Endothelial cell of umbilical vein (primary cell): Measurements from ENCODE around the gene CNTNAP2. TPM values are rescaled to one million over a fixed set of nuclear protein-coding genes. Genes with fewer than 3 reads are reported as not detected.

ENCODE experiments used
- BruUV-seq: library from RNA; stranded (reverse); fragments of 400-500 nt; replicated peaks from 2 replicates; lab custom pipeline; 2021; lab: Mats Ljungman, UMichigan
- CTCF ChIA-PET: fragments of 300-600, 350-600 bp; sonication (Branson Sonifier 250); formaldehyde crosslinking; loops from one replicate; lab custom pipeline; 2021; ENCODE audit warnings: antibody characterized with exemption, inconsistent platforms; lab: Charles Lee
- POLR2A ChIA-PET: fragments of 300-600, 350-600 bp; sonication (Branson Sonifier 250); formaldehyde crosslinking; loops from one replicate; lab custom pipeline; 2021; ENCODE audit warnings: antibody characterized with exemption, inconsistent platforms; lab: Charles Lee
- DNase-seq: peaks from one replicate; pipeline ENCODE4 v3.0.0-alpha.2; 2011; ENCODE audit warnings: low read depth, low spot score
- FAIRE-seq: peaks from 2 replicates; lab custom pipeline; 2011; peaks lifted over from hg19 to GRCh38; lab: Jason Lieb, UNC
- H2AFZ ChIP-seq: 2 replicates; pipeline ENCODE4 v1.6.0; 2012; ENCODE audit warnings: low read depth, low read length, control low read depth, inconsistent platforms
- H3K27ac ChIP-seq: 2 replicates; pipeline ENCODE4 v1.5.1; 2011; ENCODE audit warnings: low read depth, mild to moderate bottlenecking, control low read depth, low read length, moderate library complexity; ENCODE audit not compliant: insufficient read depth
- H3K27me3 ChIP-seq, 2 experiments: 2 replicates each; pipeline versions ENCODE4 v1.6.0 to v1.6.1; 2011; ENCODE audit warnings: low read length in 2 of 2, mixed read lengths in 1 of 2; ENCODE audit not compliant: control insufficient read depth in 2 of 2, insufficient read depth in 2 of 2
- H3K36me3 ChIP-seq, 2 experiments: 2 replicates in 1 of 2; 3 replicates in 1 of 2; pipeline ENCODE4 v1.5.1; 2011; ENCODE audit warnings: low read length in 2 of 2, mild to moderate bottlenecking in 1 of 2, moderate library complexity in 1 of 2; ENCODE audit not compliant: control insufficient read depth in 2 of 2, insufficient read depth in 2 of 2; ENCODE audit errors: extremely low read depth in 1 of 2
- H3K4me1 ChIP-seq: 3 replicates; pipeline ENCODE4 v1.5.1; 2011; ENCODE audit warnings: mild to moderate bottlenecking, low read length; ENCODE audit not compliant: control insufficient read depth, insufficient read depth; ENCODE audit errors: extremely low read depth
- H3K4me2 ChIP-seq: 2 replicates; pipeline ENCODE4 v1.6.1; 2011; ENCODE audit warnings: low read length, control low read depth, mixed read lengths; ENCODE audit not compliant: insufficient read depth
- H3K4me3 ChIP-seq, 3 experiments: fragments of 200-600 bp in 1 of 3; sonication (generic), shearing (Covaris generic) in 1 of 3; replicated peaks in 1 of 3; 2 replicates each; pipeline ENCODE4 v1.5.1; 2011 to 2016; ENCODE audit warnings: control low read depth in 3 of 3, low read length in 3 of 3, mild to moderate bottlenecking in 2 of 3, inconsistent platforms in 1 of 3, low read depth in 1 of 3, moderate library complexity in 1 of 3; ENCODE audit not compliant: insufficient read depth in 1 of 3
- H3K79me2 ChIP-seq: 2 replicates; pipeline ENCODE4 v1.6.0; 2012; ENCODE audit warnings: low read length, inconsistent platforms; ENCODE audit not compliant: control insufficient read depth, insufficient read depth
- H3K9ac ChIP-seq: replicated peaks from 2 replicates; pipeline ENCODE3; 2011; ENCODE audit warnings: low read length, control low read depth; ENCODE audit not compliant: insufficient read depth; ENCODE audit errors: extremely low read depth
- H3K9me1 ChIP-seq: replicated peaks from 3 replicates; pipeline ENCODE4 v1.6.0; 2011; ENCODE audit warnings: mild to moderate bottlenecking, low read length; ENCODE audit not compliant: control insufficient read depth, insufficient read depth; ENCODE audit errors: extremely low read depth
- H3K9me3 ChIP-seq: replicated peaks from 2 replicates; pipeline ENCODE4 v1.5.1; 2012; ENCODE audit warnings: low read length, inconsistent platforms; ENCODE audit not compliant: control insufficient read depth, insufficient read depth
- H4K20me1 ChIP-seq: replicated peaks from 2 replicates; pipeline ENCODE3; 2011; ENCODE audit warnings: mild to moderate bottlenecking, low read length; ENCODE audit not compliant: control insufficient read depth, insufficient read depth; ENCODE audit errors: extremely low read depth
- JUN ChIP-seq: IDR thresholded peaks from 2 replicates; pipeline ENCODE4 v1.6.1; 2011; ENCODE audit warnings: borderline replicate concordance, low read depth; ENCODE audit not compliant: insufficient read length, insufficient read depth
- MAX ChIP-seq: IDR thresholded peaks from 2 replicates; pipeline ENCODE4 v1.6.1; 2011; ENCODE audit not compliant: insufficient read depth, insufficient read length
- MYC ChIP-seq: IDR thresholded peaks from one replicate; pipeline ENCODE4 v1.6.1; 2011; ENCODE audit warnings: mild to moderate bottlenecking, low read depth, low read length
- POLR2A ChIP-seq: IDR thresholded peaks from 2 replicates; pipeline ENCODE4 v1.6.1; 2012; ENCODE audit warnings: low read depth, mild to moderate bottlenecking, control low read depth, low read length
- POLR2AphosphoS5 ChIP-seq: IDR thresholded peaks from 2 replicates; pipeline ENCODE4 v1.6.1; 2012; ENCODE audit warnings: low read depth, mild to moderate bottlenecking, control low read depth, low read length, moderate library complexity; ENCODE audit not compliant: insufficient read depth
- dilution Hi-C: fragments of 300-500 bp; cut with MboI; formaldehyde crosslinking; loops from one replicate; pipeline ENCODE4 v1.15.0; 2019; ENCODE audit warnings: low sequenced_read_pairs; ENCODE audit not compliant: extremely low pct_ligation_motif_present
- intact Hi-C: fragments of 100-400 bp; cut with micrococcal nuclease; formaldehyde crosslinking; loops from one replicate; pipeline ENCODE4 v1.10.0; 2022
- polyA plus RNA-seq, 4 experiments: library from polyadenylated mRNA; depleted of rRNA in 3 of 4; stranded (reverse) in 3 of 4; unstranded in 1 of 4; fragments of >200 nt; gene quantifications; 2 replicates each; pipeline versions ENCODE4 v1.2.1 to v1.2.3, GENCODE V29; 2011 to 2012; ENCODE audit warnings: missing spikeins in 1 of 4
- total RNA-seq: library from RNA; stranded (reverse); gene quantifications from 2 replicates; pipeline ENCODE4 v1.2.3, GENCODE V29; 2021
- TF ChIP-seq, protein P1 (sequence below), 2 donors: IDR thresholded peaks; 1 replicate in 1 of 2; 2 replicates in 1 of 2; pipeline ENCODE4 v1.5.1; 2011; ENCODE audit warnings: low read length in 2 of 2, mild to moderate bottlenecking in 2 of 2, moderate library complexity in 2 of 2, control low read depth in 1 of 2, inconsistent platforms in 1 of 2, low read depth in 1 of 2; ENCODE audit not compliant: insufficient read depth in 1 of 2; ENCODE audit errors: extremely low read depth in 1 of 2

CNTNAP2 gene
- total and polyA plus RNA-seq, 2 donors (not counting 3 experiments of a cell fraction or from before 2014, with no cell fraction given): not detected

DNA sequence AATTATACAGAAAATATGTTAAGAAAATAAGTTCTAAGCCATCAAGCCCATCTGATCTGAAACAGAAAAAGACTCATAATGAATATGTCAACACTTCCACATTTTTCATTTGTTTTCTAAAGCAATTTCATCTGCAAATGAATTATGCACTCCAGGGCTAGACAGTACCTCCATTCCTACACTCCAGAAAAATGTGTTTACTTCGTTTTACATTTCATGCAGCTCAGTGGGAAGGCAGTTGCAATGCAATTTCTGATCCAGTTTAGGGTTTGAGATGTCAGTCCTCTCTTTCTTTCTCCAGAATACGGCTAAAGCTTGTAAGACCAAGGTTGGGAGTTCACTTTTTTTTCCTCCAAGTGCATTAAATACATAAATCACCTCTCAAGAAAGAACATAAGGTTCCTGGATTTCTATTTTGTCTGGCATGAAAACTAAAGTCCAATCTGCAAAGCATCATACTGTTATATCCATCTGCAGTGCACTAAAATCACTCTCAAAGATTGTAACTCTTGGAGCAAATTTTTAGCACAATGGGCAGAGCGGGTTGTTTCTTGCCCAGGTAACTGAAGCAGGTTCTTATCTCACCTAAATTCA lies 2125.2 kb downstream of the CNTNAP2 start:
- no TSS peak for BruUV-seq
- dilution Hi-C loops: no loop called here
- H3K9me1 ChIP-seq: no peaks in the 10 kb centered on the region
- no peaks in the 10 kb centered on the region for H3K4me1 ChIP-seq
- H2AFZ ChIP-seq: no peak overlapping the region
- POLR2A ChIA-PET: no interaction called here
- H3K79me2 ChIP-seq: no peaks in the 10 kb centered on the region
- H3K9ac ChIP-seq: no peak overlapping the region
- FAIRE-seq (no peak), DNase-seq (no peak)
- H4K20me1 ChIP-seq: no peaks in the 10 kb centered on the region
- H3K27me3 ChIP-seq: no peaks in the 10 kb centered on the region
- H3K4me2 ChIP-seq: no peak overlapping the region
- no peak overlapping the region for H3K4me3 ChIP-seq
- no peaks in the 10 kb centered on the region for H3K9me3 ChIP-seq
- H3K36me3 ChIP-seq: no peaks in the 10 kb centered on the region
- intact Hi-C loops: no loop called here
- CTCF ChIA-PET: no interaction called here
- no peak overlapping the region for H3K27ac ChIP-seq
- no peak for TF ChIP-seq MAX
- TF ChIP-seq MYC: no peak
- no peak for TF ChIP-seq POLR2A
- no peak for TF ChIP-seq JUN
- TF ChIP-seq POLR2AphosphoS5: no peak

- Histone ChIP-seq H3K27me3 (no peaks in the 10 kb centered on the region), H4K20me1 (no peaks in the 10 kb centered on the region), H3K9me3 (no peaks in the 10 kb centered on the region), H3K27ac (no peak overlapping the region), H3K79me2 (no peaks in the 10 kb centered on the region), H3K4me1 (no peaks in the 10 kb centered on the region), H3K4me3 (no peak overlapping the region), H3K4me2 (no peak overlapping the region), H2AFZ (no peak overlapping the region), H3K9ac (no peak overlapping the region), H3K36me3 (no peaks in the 10 kb centered on the region), H3K9me1 (no peaks in the 10 kb centered on the region)
- FAIRE-seq: no peak
- no TSS peak for BruUV-seq
- POLR2A ChIA-PET: no interaction called here
- intact Hi-C loops: no loop called here
- CTCF ChIA-PET: no interaction called here
- dilution Hi-C loops: no loop called here
- DNase-seq: no peak
- TF ChIP-seq, protein P1, sequence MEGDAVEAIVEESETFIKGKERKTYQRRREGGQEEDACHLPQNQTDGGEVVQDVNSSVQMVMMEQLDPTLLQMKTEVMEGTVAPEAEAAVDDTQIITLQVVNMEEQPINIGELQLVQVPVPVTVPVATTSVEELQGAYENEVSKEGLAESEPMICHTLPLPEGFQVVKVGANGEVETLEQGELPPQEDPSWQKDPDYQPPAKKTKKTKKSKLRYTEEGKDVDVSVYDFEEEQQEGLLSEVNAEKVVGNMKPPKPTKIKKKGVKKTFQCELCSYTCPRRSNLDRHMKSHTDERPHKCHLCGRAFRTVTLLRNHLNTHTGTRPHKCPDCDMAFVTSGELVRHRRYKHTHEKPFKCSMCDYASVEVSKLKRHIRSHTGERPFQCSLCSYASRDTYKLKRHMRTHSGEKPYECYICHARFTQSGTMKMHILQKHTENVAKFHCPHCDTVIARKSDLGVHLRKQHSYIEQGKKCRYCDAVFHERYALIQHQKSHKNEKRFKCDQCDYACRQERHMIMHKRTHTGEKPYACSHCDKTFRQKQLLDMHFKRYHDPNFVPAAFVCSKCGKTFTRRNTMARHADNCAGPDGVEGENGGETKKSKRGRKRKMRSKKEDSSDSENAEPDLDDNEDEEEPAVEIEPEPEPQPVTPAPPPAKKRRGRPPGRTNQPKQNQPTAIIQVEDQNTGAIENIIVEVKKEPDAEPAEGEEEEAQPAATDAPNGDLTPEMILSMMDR (IDR thresholded peaks at IDR 0.05; ENCODE audit: extremely low read depth in 1 of 2, insufficient read depth in 1 of 2, low read depth in 1 of 2, low read length in 2 of 2): peak; percentile 42 to 58
- TF ChIP-seq POLR2AphosphoS5: no peak
Observed at GRCh38 chr7:148242294-148242821, 2125.8 kb downstream of the CNTNAP2 start.
